Endometrium (tissue), 2 donors: ENCODE measurements around the gene CH25H.
A peak's percentile ranks its signal among the peaks of the same experiment; 100 is the strongest.

Experiments used
- FAIRE-seq: peaks from 2 replicates; lab custom pipeline; 2012; peaks lifted over from hg19 to GRCh38; lab: Jason Lieb, UNC
- donor health status: control.
- donor health status: control.

Gene CH25H

GRCh38 chr10:89228962-89229361, 21.8 kb upstream of the CH25H start:
- FAIRE-seq, result no peak

- no peak for FAIRE-seq
These were observed 21.0 kb upstream of the CH25H start for GRCh38 chr10:89228146-89228545.

GRCh38 chr10:89226891-89227290, 19.8 kb upstream of the CH25H start:
- FAIRE-seq, result no peak

DNA sequence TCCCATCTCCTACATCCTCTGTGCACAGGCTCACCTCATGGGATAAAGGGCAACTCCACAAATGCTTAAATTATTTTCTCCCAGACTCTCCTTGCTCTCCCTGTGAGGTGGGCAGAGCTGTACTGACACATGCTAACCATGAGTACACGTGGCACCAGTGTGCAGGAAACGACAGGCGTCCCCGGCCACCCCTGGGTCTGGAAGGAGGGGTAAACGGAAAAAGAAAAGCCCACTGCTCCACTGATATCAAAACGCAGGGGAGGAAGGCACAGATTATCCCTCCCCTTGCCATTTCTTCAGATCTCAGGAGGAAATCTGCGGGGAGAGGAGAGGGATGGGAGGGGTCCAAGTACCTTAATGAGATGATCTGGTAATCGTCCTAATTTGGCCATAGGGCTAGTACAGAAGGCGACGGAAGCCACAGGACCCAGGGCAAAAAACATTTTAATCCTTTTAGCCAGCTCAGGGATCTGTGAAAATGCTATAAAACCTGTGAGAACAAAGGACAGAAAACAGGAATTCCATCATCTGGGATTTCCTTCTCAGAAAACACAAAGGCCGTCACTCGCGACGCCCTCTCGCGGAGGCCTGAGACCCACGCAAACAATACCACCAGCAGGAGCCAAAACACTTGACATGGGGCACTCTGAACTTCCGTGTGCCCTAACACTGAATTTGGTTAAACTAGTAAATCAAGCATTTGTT, 17.8 kb upstream of the CH25H start:
- peak; percentile 54 for FAIRE-seq

DNA sequence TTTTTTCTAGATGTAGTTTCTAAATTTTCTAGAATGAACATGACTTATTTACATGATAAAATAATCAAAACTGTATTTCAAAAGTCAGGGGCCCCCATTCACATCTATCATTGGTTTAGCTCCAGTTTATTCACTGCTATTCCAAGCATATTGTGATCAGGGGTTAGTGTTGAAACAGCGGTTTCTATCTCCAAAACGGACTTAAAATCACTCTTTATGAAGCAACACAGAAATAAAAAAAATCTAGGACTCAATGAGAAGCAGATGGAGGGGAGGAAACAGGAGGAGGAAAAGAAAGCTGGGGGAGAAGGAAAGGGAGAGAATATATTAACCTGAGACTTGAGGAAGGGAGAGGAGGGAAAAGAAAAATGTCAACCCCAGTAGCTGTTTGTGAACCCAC, 14.8 kb upstream of the CH25H start:
- FAIRE-seq, result no peak

GRCh38 chr10:89219513-89220218, 12.5 kb upstream of the CH25H start:
- FAIRE-seq, result no peak

DNA sequence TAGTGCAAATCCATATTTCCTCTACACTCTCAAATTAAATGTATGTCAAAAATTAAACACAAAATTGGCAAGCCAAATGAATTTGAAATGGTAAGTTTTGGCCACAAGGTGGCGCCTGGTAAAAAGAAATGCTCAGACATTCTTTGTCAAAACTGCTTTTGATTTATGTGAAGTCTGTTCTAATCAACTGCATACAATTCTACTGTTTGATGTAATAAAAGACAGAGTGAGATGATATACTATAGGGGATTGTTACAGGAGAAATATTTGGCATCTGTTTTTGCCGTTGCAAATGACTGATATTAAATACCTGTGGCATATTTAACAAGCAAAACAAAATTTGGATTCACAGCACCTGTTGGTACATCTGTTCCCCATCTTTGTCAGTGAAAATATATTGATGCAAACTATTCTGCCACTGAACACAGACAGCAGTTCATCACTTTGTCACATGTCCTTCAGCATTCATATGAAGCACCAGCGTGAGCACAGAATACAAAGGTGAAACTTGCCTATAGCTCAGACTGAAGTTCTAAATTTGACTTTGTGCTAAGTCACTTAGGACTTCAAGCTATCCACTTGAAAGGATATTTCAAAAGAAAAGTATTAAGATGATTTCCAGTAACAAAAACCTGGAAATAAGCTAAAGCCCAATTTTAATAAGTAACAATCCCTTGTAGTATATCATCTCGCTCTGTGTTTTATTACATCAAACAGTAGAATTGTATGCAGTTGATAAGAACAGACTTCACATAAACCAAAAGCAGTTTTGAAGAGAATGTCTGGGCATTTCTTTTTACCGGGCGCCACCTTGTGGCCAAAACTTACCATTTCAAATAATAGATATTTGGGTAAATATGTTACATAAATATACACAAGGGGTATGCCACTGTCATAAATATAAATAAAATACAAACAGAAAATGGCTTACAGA, 10.2 kb upstream of the CH25H start:
- peak; percentile 97 for FAIRE-seq

DNA sequence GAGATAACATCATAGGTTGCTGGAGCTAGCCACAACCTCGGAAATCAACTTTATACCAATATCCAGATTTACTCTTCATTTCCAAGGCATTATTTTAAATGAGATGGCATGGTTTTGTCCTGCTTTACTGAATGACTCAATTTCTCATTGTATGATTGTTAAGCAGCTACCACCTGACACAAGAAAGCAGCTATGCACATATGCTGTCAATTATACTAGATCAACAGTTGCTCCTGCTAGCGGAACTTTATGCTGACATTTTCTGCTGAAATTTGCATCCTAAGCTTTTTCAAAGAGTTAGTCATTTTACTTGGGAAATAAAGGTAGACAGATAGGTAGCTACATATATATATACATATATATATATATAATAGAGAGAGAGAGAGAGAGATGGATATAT, 8.9 kb upstream of the CH25H start:
- no peak for FAIRE-seq

GRCh38 chr10:89215511-89215910, 8.4 kb upstream of the CH25H start:
- no peak for FAIRE-seq

GRCh38 chr10:89214566-89215165, 7.5 kb upstream of the CH25H start:
- FAIRE-seq, result peak; percentile 50

- FAIRE-seq, result peak; percentile 92
These were observed 6.2 kb upstream of the CH25H start for GRCh38 chr10:89213191-89213808.

GRCh38 chr10:89210794-89211425, 3.8 kb upstream of the CH25H start:
- no peak for FAIRE-seq

DNA sequence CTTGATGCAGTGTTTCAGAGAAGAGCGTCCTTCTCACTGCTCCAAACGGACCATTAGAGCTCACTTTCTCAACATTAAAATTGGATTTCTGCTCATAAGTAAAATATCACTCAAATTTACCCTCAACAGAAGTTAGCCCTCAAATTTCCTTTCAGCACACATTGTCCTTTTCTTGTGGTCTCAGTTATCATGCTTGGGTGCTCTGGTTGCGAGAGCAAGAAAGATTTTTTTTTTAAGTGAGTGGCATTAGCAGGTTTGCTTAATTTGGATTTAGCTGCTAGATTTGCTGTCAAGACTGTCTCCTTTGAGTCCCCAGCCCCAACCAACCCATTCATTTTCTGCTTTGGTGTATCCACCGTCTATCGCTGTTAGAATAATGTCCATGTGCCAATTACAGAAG, 2.6 kb upstream of the CH25H start:
- no peak for FAIRE-seq

DNA sequence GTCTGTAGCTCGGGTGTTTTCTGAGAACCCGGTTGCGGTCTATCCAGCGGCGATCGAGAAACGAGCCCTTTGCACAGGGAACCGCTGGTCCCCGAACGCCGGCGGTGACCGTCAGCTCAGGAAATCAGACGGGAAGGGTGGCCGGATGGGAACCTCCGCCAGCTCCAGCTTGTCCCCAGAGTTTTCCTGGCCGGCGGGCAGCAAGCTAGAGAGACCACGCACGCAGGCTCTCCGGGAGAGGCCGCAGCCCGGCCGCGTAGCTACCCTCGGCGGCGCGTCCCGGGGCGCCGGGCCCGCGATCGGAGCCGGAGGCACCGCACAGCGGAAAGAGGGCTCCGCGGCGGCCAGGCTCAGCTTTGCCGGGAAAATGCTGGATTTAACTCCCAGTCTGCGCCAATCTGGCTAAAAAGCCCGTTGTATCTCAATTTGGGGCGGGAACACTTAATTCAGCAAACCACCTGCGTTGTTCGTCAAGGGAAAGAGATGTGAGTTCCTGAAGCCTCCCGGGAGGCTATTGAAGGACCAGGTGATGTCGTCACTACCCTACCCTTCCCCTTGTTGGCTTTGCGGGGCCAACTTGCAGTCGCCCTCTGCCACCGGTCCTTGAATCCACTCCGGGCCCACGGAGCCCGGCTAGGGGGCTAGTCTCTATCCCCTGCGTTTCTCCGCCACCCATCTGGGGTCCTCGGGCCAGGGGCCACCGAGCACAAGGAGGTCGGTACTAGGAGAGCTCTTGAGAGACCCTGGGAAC, 859 bp upstream of the CH25H start:
- no peak for FAIRE-seq

DNA sequence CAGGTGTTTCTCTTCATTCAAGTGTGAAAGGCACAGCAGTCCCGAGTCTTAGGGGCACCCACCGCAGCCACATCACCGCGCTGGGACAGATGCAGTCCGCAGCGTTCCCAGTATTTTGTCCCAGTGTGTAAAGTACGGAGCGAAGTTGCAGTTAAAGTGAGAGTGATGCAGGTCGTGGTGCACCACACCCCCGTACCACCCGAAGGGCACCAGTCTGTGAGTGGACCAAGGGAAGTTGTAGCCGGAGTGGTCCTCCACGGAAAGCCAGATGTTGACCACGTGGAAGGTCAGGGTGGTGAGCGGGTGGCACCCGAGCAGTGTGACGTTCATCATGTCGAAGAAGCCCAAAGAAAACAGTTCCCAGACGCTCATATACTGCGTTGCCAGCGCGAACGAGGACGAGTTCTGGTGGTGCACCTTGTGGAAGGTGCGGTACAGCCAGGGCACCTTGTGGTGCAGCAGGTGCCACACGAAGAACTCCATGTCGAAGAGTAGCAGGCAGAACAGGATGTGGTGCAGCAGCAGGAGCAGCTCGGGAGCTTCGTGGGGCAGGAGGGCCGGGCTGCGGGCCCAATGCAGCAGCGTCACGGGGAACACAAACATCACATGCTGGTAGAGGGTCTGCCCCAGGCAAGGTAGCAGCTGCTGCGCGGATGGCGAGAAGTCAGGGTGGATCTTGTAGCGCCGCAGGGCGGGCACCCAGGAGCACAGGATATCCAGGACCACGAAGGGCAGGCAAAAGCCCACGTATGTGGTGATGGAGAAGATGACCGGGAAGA, 526 bp downstream of the CH25H start:
- FAIRE-seq, result no peak

GRCh38 chr10:89204621-89205185, 2.4 kb downstream of the CH25H start:
- FAIRE-seq, result no peak

- no peak for FAIRE-seq
These were observed 3.9 kb downstream of the CH25H start for GRCh38 chr10:89203237-89203636.

DNA sequence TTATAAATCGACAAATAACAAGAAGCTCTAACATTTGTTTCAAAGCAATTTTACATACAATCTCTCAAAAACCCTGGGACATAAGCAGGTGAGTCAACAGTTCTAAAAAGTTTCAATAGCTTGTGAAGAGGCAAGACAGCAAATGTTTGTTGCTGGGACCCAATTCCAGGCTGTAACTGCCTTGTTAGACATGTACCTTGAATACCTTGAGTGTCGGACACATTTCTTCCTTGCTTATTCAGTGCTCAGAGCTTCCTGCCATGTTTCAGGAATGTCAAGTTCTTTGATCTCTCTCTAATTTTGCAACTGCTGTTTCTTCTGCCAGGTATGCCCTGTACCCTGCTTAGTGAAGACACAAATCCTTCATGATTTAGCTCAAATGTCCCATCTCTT, 5.1 kb downstream of the CH25H start:
- FAIRE-seq, result no peak

DNA sequence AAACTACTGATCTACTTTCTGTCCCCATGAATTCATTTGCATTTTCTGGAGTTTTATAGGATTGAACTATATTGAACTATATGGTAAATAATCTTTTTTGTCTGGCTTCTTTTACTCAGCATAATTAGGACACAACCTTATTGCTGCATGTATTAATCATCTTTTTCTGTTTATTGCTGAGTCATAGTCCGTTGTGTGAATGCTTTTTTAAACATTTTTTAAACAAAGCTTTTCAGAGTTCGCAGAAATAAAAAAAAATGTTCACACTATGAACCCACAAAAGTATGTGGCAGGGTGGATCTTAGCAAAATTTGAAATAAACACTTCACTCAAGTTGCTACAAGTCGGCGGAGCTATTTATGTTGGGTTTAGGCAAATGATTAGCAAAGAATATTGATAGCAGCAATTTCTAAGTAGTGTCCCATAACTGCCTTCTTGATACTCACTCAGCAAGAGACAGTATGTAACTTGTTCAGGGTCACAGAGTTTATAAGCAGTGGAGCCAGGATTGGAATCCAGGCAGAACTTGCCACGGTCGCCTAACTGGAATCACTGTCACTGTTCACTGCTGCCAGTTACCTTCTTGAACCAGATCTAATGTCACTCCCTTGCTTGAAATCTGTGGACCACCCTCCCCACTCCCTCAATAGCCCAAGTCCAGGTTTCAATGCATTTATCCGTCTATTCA, 5.6 kb downstream of the CH25H start:
- FAIRE-seq, result no peak
